Measurements from ENCODE around the gene AQP11. TPM values are rescaled to one million over a fixed set of nuclear protein-coding genes. Genes with fewer than 3 reads are reported as not detected.

Gene AQP11
- total RNA-seq, 1 experiment from 2014 or later: 12.7 TPM

- Mint-ChIP-seq H3K36me3 (ENCODE audit: insufficient read depth, unreplicated experiment) (peaks cover 25% of the 10 kb centered on the region), H3K4me3 (ENCODE audit: unreplicated experiment) (peak overlapping the region; percentile 97), H3K27me3 (ENCODE audit: insufficient read depth, unreplicated experiment) (no peaks in the 10 kb centered on the region), H3K9me3 (ENCODE audit: unreplicated experiment) (peaks cover 12% of the 10 kb centered on the region), H3K4me1 (ENCODE audit: low read depth, unreplicated experiment) (peaks cover 34% of the 10 kb centered on the region), H3K27ac (ENCODE audit: unreplicated experiment) (peak overlapping the region; percentile 92)
- intact Hi-C loops (cut with micrococcal nuclease; ENCODE audit: unreplicated experiment): loop anchor here (1.0 to 2.0 kb wide), 4 partner anchors 13 to 74 kb away; no protein-coding TSS in a partner anchor
- TF ChIP-seq CTCF (IDR thresholded peaks at IDR 0.05; ENCODE audit: insufficient read depth in 1 of 2, low read depth in 1 of 2, low read length in 1 of 2, severe bottlenecking in 1 of 2, unreplicated experiment in 1 of 2): no peak
- POLR2A ChIA-PET: interaction anchor here (0.6 to 1.7 kb wide), 4 partner anchors 13 to 117 kb away, joined by 3 to 11 read pairs (median 7); no protein-coding TSS in a partner anchor
- H3K9me3 ChIP-seq: no peaks in the 10 kb centered on the region
- CTCF ChIA-PET: interaction anchor here (0.7 to 1.7 kb wide), 4 partner anchors 13 to 440 kb away, joined by 3 to 6 read pairs (median 3); no protein-coding TSS in a partner anchor
- no peaks in the 10 kb centered on the region for H3K27me3 ChIP-seq (replicated peaks; ENCODE audit: control insufficient read depth, insufficient read depth, low read length)
- TSS peak; percentile 75 for BruUV-seq (replicated peaks)
- no peak for DNase-seq
- H3K36me3 ChIP-seq (ENCODE audit: control insufficient read depth, insufficient read depth, low read length): no peaks in the 10 kb centered on the region
- peak overlapping the region; percentile 79 for H3K4me3 ChIP-seq (ENCODE audit: low read depth, low read length)
- H3K4me1 ChIP-seq: peaks cover 10% of the 10 kb centered on the region
Measured at GRCh38 chr11:77589181-77589520, 602 bp upstream of the AQP11 start.

GRCh38 chr11:77590194-77590782 is 535 bp downstream of the AQP11 start:
- peak overlapping the region; percentile 92 for H3K27ac Mint-ChIP-seq (ENCODE audit: unreplicated experiment)

GRCh38 chr11:77592727-77593126 is 3.0 kb downstream of the AQP11 start:
- Histone ChIP-seq H3K36me3 (ENCODE audit: control insufficient read depth, insufficient read depth, low read length) (no peaks in the 10 kb centered on the region), H3K9me3 (no peaks in the 10 kb centered on the region), H3K4me1 (peaks cover 13% of the 10 kb centered on the region), H3K27me3 (replicated peaks; ENCODE audit: control insufficient read depth, insufficient read depth, low read length) (no peaks in the 10 kb centered on the region), H3K4me3 (ENCODE audit: low read depth, low read length) (no peak overlapping the region)
- Mint-ChIP-seq H3K36me3 (ENCODE audit: insufficient read depth, unreplicated experiment) (peaks cover 25% of the 10 kb centered on the region), H3K27me3 (ENCODE audit: insufficient read depth, unreplicated experiment) (no peaks in the 10 kb centered on the region), H3K9me3 (ENCODE audit: unreplicated experiment) (no peaks in the 10 kb centered on the region), H3K27ac (ENCODE audit: unreplicated experiment) (peak overlapping the region; percentile 6), H3K4me3 (ENCODE audit: unreplicated experiment) (no peak overlapping the region), H3K4me1 (ENCODE audit: low read depth, unreplicated experiment) (peaks cover 34% of the 10 kb centered on the region)
- DNase-seq: no peak
- intact Hi-C loops (cut with micrococcal nuclease; ENCODE audit: unreplicated experiment): no loop called here
- ChIA-PET POLR2A (no interaction called here), CTCF (interaction anchor here (0.9 kb wide), 1 partner anchor 397 kb away, joined by 3 read pairs; no protein-coding TSS in a partner anchor)
- no TSS peak for BruUV-seq (replicated peaks)
- no peak for TF ChIP-seq CTCF (IDR thresholded peaks at IDR 0.05; ENCODE audit: insufficient read depth in 1 of 2, low read depth in 1 of 2, low read length in 1 of 2, severe bottlenecking in 1 of 2, unreplicated experiment in 1 of 2)

More at GRCh38 chr11:77590194-77590782, 535 bp downstream of the AQP11 start:
- H3K4me1 ChIP-seq: peaks cover 13% of the 10 kb centered on the region
- peak; percentile 33 to 40 for TF ChIP-seq CTCF (IDR thresholded peaks at IDR 0.05; ENCODE audit: insufficient read depth in 1 of 2, low read depth in 1 of 2, low read length in 1 of 2, severe bottlenecking in 1 of 2, unreplicated experiment in 1 of 2)
- peak; percentile 82 to 85 for DNase-seq
- no peaks in the 10 kb centered on the region for H3K36me3 ChIP-seq (ENCODE audit: control insufficient read depth, insufficient read depth, low read length)
- H3K27me3 ChIP-seq (replicated peaks; ENCODE audit: control insufficient read depth, insufficient read depth, low read length): no peaks in the 10 kb centered on the region
- CTCF ChIA-PET: interaction anchor here (0.8 to 1.7 kb wide), 6 partner anchors 29 to 395 kb away, joined by 3 to 7 read pairs (median 6); no protein-coding TSS in a partner anchor
- intact Hi-C loops (cut with micrococcal nuclease; ENCODE audit: unreplicated experiment): loop anchor here (1.0 kb wide), 2 partner anchors 47 to 116 kb away; partner anchors contain the start of genes CLNS1A and PAK1
- no peaks in the 10 kb centered on the region for H3K9me3 ChIP-seq
- H3K4me1 Mint-ChIP-seq (ENCODE audit: low read depth, unreplicated experiment): peaks cover 34% of the 10 kb centered on the region
- peak overlapping the region; percentile 79 for H3K4me3 ChIP-seq (ENCODE audit: low read depth, low read length)
- H3K27me3 Mint-ChIP-seq (ENCODE audit: insufficient read depth, unreplicated experiment): no peaks in the 10 kb centered on the region
- peaks cover 12% of the 10 kb centered on the region for H3K9me3 Mint-ChIP-seq (ENCODE audit: unreplicated experiment)
- H3K4me3 Mint-ChIP-seq (ENCODE audit: unreplicated experiment): peak overlapping the region; percentile 97
- no TSS peak for BruUV-seq (replicated peaks)
- peaks cover 25% of the 10 kb centered on the region for H3K36me3 Mint-ChIP-seq (ENCODE audit: insufficient read depth, unreplicated experiment)
- POLR2A ChIA-PET: interaction anchor here (0.6 to 1.7 kb wide), 3 partner anchors 12 to 119 kb away, joined by 4 to 11 read pairs (median 6); no protein-coding TSS in a partner anchor

Measured in Caco-2 (cell line).